Measurements from ENCODE around the gene TTLL11. TPM values are rescaled to one million over a fixed set of nuclear protein-coding genes. Genes with fewer than 3 reads are reported as not detected.

Gene TTLL11
- total RNA-seq, 1 experiment from 2014 or later = 1.5 TPM

GRCh38 chr9:121816449-121816817 is 276.7 kb downstream of the TTLL11 start:
- H4K91ac ChIP-seq (ENCODE audit: insufficient read length, low read depth, low read length) = no peak overlapping the region
- H4K5ac ChIP-seq (ENCODE audit: insufficient read length, low read depth, low read length) = no peak overlapping the region
- H4K20me1 ChIP-seq (ENCODE audit: control insufficient read depth, insufficient read depth, insufficient read length) = no peaks in the 10 kb centered on the region
- H2AFZ ChIP-seq (ENCODE audit: low read length) = no peak overlapping the region
- H3K4me2 ChIP-seq (ENCODE audit: insufficient read depth, insufficient read length, low read length) = no peak overlapping the region
- no peak overlapping the region for H2BK15ac ChIP-seq (ENCODE audit: low read depth, low read length)
- H2AK5ac ChIP-seq (ENCODE audit: insufficient read length, low read length) = no peak overlapping the region
- Mint-ChIP-seq H3K27me3 (ENCODE audit: low read depth) (peaks cover 10% of the 10 kb centered on the region), H3K9me3 (peaks cover 0 to 4% of the 10 kb centered on the region in 2 experiments; a peak in 1 of 5 replicates), H3K4me3 (no peak overlapping the region), H3K36me3 (ENCODE audit: insufficient read depth in 1 of 3, low read depth in 3 of 3) (no peaks in the 10 kb centered on the region), H3K27ac (peak overlapping the region in 1 of 3 experiments; percentile 71; a peak in 2 of 7 replicates), H3K4me1 (peaks cover 57 to 72% of the 10 kb centered on the region in 2 experiments)
- no peak overlapping the region for H3K56ac ChIP-seq (ENCODE audit: insufficient read length, low read depth, low read length)
- H2BK120ac ChIP-seq (ENCODE audit: low read depth, low read length, poor library complexity, severe bottlenecking) = no peak overlapping the region
- no peak overlapping the region for H2BK5ac ChIP-seq (ENCODE audit: insufficient read length, low read length)
- no peaks in the 10 kb centered on the region for H3K9me3 ChIP-seq (ENCODE audit: control insufficient read depth, low read depth, low read length)
- TF ChIP-seq CTCF (conservative IDR thresholded peaks at IDR 0.05) = no peak
- no peak overlapping the region for H3K4ac ChIP-seq (ENCODE audit: low read depth, low read length)
- no peak overlapping the region for H4K8ac ChIP-seq (replicated peaks; ENCODE audit: insufficient read length, low read depth, low read length)
- peak overlapping the region; percentile 10 for H3K18ac ChIP-seq (ENCODE audit: insufficient read length, low read depth, low read length)
- no peaks in the 10 kb centered on the region for H3K79me2 ChIP-seq (ENCODE audit: insufficient read depth, low read length)
- no peaks in the 10 kb centered on the region for H3K23me2 ChIP-seq (ENCODE audit: insufficient read length, low read depth, low read length, poor library complexity, severe bottlenecking)
- no peak overlapping the region for H2BK12ac ChIP-seq (ENCODE audit: insufficient read length, low read depth, low read length)
- no peak overlapping the region for H2BK20ac ChIP-seq (ENCODE audit: low read depth, low read length, poor library complexity, severe bottlenecking)
- H3K27ac ChIP-seq (ENCODE audit: insufficient read length, low read depth, low read length) = no peak overlapping the region
- H3K23ac ChIP-seq (ENCODE audit: insufficient read length, low read depth, low read length) = peak overlapping the region; percentile 58
- H3K4me1 ChIP-seq (ENCODE audit: insufficient read depth, low read length) = peaks cover 7% of the 10 kb centered on the region; the same call in 1 of the 2 replicates
- no CpG with 5 or more reads among the region's 23 CpGs for WGBS (ENCODE audit: extremely low coverage, insufficient read length, low lambda C conversion rate)
- H3K9ac ChIP-seq (ENCODE audit: extremely low read depth, insufficient read length, low read length) = no peak overlapping the region
- H3K79me1 ChIP-seq (ENCODE audit: insufficient read depth, low read depth, low read length, poor library complexity, severe bottlenecking) = no peaks in the 10 kb centered on the region
- DNase-seq = no peak
- no peak overlapping the region; the same call in 1 of the 2 replicates for H3K14ac ChIP-seq (ENCODE audit: insufficient read depth, low read length)
- no peaks in the 10 kb centered on the region for H3K27me3 ChIP-seq (ENCODE audit: insufficient read depth, low read length)
- no peak overlapping the region for H3T11ph ChIP-seq (ENCODE audit: low read length)

Measured in H9 (cell line).